GM21737 (cell line): ENCODE results near the gene CUEDC2.

Experiments
- ATAC-seq: cut with Tn5 transposase; IDR thresholded peaks from one replicate; pipeline ENCODE4 v1.9.1; 2021; ENCODE audit warnings: mild to moderate bottlenecking, moderate library complexity; ENCODE audit not compliant: unreplicated experiment

CUEDC2 gene

DNA sequence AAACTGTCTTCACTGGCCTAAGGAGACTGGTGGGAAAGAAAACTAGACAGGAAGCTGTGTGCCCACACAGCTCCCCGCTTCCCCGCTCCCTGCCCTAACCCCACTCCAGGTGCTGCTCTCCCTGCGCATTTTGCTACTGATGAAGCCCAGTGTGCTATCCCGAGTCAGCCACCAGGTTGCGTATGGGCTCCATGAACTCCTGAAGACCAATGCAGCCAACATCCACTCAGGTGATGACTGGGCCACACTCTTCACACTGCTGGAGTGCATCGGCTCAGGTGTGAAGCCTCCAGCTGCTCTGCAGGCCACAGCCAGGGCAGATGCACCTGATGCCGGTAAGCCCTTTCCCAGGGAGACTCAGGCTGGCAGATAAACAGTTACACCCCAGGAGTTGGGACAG lies 57.1 kb downstream of the CUEDC2 start:
- ATAC-seq = no peak
